CD4-positive, alpha-beta T cell treated with Interleukin-17A for 1 hour (primary cell): Measurements from ENCODE around the gene AGAP3.
A peak's percentile ranks its signal among the peaks of the same experiment; 100 is the strongest.

Experiments used
- DNase-seq: peaks from one replicate; pipeline ENCODE4 v3.0.0-alpha.2; 2020

AGAP3 gene

DNA sequence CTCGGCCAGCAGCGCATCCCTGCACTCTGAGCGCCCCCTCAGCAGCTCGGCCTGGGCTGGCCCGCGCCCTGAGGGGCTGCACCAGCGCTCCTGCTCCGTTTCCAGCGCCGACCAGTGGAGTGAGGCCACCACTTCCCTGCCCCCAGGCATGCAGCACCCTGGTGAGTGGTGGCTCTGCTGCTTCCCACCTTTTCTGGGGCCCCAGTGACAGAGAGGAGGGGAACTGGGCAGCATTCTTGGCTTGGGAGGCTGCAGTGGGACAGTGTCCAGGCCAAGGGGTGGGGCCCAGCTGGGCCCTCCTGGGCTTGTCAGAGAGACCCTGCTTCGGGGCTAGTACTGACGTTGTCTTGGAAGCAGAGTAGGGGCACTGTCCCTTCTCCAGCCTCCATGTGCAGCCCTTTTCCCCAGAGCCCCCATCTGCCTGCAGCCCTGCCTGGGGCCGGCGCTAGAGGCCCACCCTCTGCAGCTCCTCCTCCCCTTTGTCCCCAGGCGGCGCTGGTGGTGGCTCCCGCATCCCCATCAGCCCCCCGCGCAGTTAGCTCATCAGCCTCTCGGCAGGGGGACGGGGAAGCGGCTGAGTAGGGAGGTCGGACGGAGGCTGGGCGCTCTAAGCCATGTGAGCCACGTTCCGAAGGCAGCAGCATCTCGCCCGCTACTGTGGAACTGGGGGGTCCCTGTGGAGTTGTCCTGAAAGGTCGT, 52.0 kb downstream of the AGAP3 start:
- DNase-seq: no peak

DNA sequence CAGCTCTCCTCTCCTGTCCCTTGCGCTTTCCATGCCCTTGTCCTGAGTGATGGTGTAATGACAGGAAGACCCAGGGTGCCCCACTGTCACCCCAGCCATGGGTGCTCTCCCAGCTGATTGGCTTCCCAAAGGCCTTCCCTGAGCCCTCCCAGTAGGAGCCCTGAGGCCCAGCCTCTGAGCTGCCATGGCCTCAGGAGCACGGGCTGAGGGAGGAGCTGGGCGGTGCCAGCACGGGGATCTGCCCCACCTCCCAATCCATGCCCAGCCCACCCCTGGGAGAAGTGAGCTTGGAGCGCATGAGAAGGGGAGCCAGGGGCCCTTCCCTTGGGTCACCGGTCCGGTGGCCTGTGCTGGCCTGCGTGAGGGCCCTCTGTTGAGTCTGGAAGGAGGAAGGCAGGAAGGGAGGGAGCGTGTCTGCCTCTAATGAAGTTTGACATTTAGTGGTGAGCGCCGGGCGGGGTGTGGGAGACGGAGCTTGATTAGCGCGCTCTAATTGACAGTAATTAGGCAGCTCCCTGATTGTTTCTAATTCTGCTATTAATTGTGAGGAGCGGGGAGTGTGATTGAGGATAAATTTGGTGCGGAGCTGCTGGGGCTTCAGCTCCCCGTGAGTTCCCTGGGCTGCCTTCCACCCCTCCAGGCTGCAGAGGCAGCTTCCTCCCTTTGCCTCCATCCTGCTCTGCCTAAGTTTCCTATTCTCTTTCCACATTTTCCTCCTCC, 53.0 kb downstream of the AGAP3 start:
- no peak for DNase-seq

DNA sequence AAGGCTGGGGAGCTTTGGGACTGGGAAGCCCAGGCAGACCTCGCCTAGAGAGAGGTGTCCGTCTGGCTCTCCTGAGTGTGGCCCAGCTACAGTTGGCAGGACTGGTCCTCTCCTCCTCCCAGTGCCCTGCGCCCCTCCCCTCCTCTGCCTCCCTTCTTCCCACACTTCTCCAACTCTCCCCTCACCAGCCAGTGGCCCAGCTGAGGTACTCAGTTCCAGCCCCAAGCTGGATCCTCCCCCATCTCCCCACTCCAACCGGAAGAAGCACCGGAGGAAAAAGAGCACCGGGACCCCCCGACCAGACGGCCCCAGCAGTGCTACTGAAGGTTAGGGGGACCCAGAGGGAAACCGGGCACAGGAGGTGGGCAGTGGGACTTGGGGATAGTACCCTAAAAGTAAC, 53.5 kb downstream of the AGAP3 start:
- no peak for DNase-seq

DNA sequence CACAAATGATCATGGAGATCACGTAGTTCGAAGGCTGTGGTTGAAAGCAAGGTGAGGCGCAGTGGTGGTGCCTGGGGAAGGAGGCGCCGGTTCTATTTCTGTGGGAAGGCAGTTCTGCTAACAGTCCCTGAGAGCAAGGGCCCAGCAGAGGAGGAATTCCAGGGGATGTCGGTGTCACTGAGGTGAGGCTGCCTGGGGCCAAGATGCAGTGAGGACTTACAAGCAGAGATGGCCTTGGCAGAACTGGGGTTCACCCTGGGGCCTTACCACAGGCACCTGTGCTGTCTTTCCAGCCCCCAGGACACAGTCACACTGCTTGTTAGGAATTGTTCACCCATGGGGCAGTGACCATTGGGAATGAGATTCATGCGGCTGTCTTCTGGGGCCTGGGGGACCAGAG, 54.6 kb downstream of the AGAP3 start:
- no peak for DNase-seq

DNA sequence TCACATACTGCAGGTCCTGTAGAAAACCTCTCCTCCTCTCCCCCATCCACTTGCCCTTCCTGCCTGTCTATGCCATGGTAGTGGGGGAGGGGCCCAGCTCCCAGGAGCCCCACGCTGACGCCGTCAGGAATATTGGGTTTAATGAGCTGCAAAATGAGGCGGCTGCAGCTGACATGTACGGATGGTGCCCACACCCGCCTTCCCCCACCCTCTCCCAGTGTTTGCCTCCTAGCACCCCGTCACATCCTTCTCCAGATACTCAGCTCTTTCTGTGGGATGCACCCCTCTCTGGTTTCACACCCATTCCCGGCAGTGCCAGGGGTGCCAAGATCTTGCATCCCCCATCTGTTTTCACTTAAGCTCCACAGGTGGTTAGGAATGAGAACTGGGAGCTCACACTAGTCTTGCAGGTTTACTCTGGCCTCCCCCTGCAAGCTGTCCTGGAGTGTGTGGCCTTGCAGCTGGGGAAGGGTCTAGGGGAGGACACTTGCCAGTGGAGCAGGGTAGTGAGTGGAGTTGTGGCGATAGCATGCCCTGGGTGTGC, 55.1 kb downstream of the AGAP3 start:
- no peak for DNase-seq

DNA sequence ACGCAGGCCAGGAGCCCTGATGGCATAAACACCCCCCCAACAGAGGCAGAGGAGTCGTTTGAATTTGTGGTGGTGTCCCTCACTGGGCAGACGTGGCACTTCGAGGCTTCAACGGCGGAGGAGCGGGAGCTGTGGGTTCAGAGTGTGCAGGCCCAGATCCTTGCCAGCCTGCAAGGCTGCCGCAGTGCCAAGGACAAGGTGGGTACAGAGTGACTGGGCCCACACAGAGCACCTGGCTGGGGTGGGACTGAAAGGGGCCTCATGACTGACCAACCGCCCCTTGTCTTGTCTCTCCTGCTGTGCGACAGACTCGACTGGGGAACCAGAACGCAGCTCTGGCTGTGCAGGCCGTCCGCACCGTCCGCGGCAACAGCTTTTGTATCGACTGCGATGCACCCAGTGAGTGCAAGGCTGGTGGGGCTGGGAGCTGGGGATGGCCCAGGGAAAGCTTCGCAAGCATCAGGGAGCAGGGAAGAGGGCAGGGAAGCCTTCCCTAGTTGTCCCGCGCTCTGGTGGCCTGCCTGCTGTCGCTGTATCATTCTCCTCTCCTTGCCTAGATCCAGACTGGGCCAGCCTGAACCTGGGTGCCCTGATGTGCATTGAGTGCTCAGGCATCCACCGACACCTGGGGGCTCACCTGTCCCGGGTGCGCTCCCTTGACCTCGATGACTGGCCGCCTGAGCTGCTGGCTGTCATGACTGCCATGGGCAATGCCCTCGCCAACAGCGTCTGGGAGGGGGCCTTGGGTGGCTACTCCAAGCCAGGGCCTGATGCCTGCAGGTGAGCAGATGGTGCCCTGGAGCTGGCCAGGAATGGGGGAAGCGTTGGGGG, 55.8 kb downstream of the AGAP3 start:
- DNase-seq: no peak

DNA sequence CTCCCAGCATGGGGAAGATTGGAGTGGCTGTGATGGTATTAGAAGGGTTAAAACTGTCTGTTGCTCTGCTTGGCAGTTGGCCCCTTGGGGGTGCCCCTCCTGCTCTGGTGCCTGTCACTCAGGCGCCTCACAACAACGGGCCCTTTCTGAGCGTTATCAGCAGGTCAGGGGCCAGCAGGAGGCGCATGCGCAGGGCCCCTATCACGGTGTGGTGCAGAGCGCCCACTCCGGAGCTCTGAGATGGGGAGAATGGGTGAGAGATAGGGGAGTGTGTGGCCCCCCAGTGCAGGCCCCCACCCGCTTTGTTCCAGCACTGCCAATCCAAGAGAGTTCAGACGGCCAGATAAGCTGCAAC, 56.4 kb downstream of the AGAP3 start:
- DNase-seq: no peak

DNA sequence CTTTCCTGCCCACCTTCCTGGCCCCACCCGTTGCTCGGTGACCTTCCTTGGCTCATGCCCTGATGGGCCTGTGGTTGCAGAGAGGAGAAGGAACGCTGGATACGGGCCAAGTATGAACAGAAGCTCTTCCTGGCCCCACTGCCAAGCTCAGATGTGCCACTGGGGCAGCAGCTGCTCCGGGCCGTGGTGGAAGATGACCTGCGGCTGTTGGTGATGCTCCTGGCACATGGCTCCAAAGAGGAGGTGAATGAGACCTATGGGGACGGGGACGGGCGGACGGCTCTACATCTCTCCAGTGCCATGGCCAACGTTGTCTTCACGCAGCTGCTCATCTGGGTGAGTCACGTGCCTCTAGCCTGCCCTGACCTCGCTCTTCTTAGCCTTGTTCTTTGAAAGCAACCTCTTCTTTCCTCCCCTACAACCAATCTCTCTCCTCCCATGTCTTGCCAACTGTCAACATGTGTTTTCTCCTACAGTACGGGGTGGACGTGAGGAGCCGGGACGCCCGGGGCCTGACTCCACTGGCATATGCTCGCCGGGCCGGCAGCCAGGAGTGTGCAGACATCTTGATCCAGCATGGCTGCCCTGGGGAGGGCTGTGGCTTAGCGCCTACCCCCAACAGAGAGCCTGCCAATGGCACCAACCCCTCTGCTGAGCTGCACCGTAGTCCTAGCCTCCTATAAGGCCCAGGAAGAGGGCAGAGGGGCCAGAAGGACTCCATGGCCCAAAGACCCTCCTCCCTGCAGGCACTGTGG, 57.2 kb downstream of the AGAP3 start:
- no peak for DNase-seq

DNA sequence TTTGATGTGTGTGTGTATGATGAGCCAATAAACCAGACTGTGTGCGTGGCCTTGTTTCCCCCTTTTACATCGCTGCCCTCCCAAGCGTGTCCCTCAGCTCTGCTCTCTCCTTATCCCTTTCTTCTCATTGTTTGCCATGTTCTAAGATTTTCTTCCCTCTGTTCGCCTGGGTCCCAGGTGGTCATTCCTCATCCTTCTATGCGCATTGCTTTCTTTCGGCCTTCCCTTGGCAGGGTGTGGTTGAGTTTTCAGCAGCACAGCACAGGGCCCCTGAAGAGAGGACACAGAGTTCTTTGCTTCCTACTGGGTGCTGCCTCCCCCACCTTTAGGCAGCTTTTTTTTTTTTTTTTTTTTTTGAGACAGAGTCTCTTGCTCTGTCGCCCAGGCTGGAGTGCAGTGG, 58.1 kb downstream of the AGAP3 start:
- no peak for DNase-seq

DNA sequence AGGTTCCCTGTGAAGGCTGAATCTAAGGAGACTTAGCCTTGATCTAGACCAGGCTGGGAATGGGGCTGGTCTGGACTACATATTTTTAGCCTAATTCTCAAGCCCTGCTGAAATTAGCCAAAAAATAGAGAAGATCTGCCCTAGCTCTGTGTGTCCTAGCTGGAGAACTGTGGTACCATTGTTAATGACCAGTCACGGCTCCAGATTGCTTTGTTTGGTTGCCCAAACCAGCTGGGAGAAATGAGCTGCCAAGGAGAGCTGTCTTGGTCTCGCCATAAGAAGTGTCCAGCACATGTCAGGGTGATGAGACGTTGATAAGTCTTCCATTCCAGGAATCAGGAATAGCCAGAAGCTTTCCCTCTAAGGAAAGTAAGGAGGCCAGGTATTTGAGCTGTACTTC, 60.5 kb downstream of the AGAP3 start:
- DNase-seq: no peak

DNA sequence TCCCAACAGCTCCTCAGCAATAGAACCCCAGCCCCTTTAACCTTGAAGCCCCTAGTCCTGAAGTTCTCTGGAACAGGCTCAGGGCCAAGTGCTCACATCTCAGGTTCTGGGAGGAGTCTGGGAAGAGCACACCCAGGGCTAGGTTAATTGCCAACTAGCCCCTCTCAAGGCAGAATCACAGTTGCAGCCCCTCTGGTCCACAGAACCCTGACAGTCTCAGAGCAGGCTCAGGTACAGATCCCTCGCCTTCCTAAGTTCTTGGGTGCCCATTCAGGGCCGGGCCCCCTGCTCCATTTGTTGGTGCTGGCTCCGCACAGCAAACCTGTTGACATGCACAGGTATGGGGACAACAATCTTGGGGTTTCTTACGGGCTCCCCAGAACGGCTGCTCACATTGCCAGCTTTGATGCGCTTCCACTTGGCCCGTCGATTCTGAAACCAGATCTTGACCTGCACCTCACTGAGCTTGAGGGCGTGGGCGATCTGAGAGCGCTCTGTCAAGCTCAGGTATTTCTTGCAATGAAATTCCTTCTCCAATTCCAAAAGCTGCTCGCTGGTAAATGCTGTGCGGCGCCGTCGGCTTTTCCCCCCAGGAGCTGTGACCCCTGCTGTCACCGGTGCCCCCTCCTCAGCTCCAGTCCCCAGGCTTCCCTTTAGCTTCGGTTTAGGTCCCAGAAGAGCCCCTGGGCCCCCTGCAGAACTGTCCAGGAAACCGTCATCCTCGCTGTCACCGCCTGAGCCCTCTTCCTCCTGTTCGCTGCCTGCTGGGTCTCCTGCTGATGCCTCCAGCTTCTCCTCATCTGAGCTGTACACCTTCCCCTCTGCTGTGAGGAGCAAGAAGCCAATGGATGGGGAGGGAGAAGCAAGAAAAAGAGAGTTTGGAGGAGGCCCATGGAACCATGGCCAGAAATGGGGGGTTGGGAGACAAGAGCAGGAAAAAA, 62.3 kb downstream of the AGAP3 start:
- DNase-seq: no peak

DNA sequence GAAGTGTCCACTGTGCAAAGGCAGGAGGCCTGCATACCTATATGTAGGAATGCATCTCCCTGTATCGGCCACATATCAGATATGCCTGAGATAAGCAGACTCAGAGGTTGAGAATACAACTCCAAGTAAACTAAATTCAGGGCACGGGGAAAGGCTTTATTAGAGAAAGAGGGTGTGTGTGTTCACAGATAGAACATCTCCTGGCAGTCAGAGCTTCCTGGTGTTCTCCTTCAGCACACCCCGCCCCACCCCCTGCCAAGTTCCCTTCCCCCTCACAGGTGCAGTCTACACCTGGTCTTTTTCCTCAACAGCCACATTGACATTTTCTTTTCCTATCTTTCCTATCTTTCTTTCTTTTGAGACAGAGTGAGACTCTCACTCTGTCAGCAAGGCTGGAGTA, 64.1 kb downstream of the AGAP3 start:
- DNase-seq: no peak

DNA sequence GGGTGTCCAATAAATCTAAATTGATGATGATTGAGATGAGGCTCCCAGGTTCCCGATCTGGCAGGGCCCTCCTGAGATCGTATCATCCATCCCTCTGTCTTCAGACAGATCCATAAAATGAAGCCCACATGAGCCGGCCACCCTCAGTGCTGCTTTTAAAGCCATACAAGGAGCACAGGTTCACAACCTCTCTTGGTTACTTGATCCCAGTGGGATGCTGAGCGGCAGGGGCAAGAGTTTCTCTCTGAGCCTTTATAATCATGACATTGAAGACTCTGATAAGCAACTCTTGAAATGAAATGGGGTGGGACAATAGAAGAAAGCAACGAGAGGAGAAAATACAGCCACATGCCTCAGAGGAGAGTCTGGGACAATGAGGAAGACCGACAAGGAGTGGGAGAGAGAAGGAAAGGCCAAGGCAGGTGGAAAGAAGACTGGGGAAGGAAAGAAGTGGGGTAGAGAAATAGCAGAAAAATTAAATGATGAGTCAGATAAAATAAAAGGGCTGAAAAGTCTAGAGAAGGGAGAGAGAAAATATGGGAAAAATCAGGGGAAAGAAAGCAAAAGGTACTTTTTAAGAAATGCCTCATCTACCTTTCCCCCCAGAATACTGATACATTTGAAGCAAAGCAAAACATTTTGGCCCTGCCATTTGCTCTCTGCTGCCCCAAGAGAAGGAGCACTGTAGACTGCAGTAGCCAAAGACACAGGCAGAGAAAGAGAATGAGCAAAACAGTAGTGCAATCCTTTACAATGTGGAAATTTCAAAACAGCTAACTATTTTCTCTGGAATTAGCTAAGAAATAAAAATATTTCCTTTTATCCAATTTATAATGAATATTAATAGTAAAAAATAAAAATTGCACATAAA, 66.6 kb downstream of the AGAP3 start:
- DNase-seq: no peak

DNA sequence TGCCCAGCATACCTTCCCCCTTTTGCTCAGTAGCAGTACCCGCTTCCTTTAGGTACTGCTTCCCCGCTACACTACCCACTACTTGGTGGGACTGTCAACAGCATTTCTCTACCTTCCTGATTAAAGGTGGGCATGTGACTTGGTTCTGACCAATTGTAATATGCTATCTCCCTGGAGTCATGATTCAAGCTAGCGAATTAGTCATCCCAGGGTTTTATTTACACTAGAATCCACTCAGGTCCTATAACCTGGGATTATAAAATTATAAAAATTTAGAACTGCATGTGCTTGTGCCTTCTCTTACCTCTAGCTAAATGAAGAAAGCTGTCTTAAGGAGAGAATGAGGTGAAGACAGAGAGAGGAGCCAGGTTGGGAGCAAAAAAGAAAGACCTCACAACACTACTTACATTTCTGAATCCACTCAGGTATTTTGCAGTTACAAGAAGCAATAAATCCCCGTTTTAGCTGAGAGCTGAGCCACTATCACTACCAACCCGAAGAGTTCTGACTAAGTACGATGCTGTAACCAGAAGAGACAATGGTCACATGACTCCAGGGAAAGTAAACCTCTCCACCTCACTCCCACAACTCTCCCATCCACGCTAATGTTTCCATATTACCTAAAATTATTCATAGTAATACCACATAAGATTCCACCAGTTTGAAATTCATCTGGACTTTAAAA, 71.5 kb downstream of the AGAP3 start:
- DNase-seq: no peak

DNA sequence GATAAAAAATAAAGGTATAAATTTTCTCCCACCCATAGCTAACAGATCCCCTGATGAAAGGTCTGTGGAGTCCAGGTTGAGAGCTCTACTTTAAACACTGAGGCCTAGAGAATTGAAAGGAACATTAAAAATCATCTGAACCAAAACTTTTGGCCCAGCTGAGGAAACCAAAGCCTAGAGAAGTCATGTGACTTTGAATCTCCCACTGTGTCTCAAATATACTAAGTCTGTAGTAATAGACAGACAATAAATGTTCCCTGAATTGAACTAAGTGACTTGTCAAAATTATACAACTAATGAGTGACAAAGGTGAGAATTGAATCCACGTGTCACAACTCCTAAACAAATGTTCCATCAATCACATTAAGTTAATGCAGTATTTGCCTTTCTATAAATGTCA, 75.5 kb downstream of the AGAP3 start:
- DNase-seq: no peak

DNA sequence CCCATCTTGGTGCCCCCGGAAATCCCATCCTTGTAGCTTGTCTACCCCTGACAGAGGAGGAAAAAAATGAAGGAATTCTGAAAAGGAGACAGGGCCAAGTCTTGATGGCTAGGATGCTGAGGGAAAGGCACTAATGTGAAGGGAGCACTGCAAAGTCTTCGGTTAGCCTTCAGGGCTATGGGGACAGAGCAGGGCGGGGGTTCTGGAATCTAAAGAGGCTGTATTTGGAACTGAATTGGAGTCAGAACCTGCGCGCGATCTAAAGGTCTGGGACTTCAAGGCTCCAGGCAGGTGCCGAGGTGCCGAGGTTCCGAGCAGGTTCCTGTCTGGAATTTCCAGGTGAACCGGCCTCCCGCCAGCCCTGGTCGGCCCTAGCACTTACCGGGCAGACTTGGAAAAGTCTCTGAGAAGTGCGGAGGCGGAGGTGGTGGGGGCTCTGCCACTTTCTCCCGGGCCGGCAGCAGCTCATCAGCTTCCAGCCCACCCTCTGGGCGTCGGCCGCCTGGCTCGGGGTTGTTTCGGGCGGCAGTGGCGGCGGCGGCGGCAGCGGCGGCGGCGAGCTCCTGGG, 80.4 kb downstream of the AGAP3 start:
- DNase-seq: no peak

DNA sequence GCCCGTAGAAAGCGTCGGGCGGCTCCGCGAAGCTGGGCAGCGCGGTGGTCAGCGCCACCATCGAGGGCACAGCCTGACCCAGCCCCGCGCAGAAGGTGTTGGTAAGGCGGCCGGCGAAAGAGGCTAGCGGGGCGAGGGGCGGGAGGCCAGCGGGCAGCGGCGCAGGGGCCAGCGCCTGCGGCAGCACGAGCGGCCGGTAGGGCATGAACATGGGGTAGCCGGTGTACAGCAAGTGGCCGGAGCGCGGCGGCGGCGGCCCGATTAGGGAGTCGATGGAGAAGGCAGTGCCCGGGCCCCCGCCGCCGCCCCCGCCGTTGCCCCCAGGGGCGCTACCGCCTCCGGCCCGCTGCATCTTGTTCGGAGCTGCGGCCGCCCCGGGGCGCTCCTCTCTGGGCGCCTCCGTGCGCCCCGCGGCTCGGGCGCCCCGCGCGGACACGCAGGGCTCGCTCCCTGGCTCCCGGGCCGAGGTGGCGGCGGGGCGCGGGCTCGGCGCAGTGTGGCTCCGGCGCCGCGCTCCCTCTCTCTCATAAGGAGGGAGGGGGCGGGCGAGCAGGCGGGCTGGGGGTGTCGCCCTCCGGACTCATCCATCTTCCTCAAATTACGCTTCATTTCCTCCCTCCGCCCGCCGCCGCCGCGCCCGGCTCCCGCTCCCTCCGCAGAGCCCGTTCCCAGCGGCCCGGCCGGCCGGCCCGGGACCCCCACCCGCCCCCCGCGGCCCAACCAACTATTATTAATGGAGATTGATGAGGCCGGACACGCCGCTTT, 81.1 kb downstream of the AGAP3 start, which contains the start of gene GBX1:
Gene GBX1, minus strand, starts transcription at position 498 of the 765 bp plus-strand sequence. Its CDS starts 146 bp downstream, at position 352.
- no peak for DNase-seq

DNA sequence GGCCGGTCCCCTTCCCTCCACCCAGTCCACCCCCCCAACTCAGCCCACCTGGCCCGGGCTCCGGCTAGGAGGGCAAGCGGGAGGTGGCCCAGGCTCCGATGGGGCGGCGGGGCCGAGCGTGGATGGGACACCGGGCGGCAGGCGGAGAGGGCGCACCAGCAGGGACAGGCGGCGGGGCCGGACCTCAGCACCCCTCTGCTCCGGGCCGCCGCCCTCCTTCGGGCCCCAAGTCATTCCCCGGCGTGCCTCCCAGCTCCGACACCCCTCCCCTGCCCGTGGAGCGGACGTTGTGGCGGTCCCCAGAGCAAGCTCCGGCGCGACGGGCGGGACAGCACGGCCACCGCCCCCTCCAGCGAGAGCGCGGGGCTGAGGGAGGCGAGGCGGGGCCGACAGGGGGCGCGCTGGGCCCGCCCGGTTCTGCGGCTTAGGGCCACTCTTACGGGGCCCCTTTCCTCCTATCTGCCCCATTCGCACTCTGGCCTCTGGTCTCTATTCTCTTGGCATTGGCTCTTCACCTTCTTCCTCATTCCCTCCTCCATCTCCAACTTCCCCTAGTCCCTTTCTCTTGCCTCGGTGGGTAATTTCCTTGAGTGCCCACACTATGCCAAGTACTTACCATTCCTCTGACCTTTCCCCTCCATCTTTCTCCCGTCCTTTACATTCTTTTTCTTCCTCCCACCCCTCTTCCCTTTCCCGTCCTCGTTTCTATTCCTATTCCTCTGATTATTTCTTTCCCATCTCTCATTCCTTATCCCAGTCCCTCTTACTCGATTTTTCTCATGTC, 81.9 kb downstream of the AGAP3 start:
- DNase-seq: peak; percentile 64
